GM18502 (cell line): ENCODE measurements around the gene EFS.

ENCODE experiments used
- ATAC-seq: cut with Tn5 transposase; IDR thresholded peaks from one replicate; pipeline ENCODE4 v1.9.1; 2021; ENCODE audit warnings: mild to moderate bottlenecking; ENCODE audit not compliant: unreplicated experiment, poor library complexity

Gene EFS

GRCh38 chr14:23380197-23380914 lies 15.4 kb upstream of the EFS start:
- ATAC-seq: no peak

GRCh38 chr14:23379366-23380196 lies 14.6 kb upstream of the EFS start:
- ATAC-seq: no peak

- ATAC-seq: no peak
Measured at GRCh38 chr14:23378612-23379220, 13.7 kb upstream of the EFS start.

GRCh38 chr14:23377573-23378563 lies 12.9 kb upstream of the EFS start:
- ATAC-seq: no peak

GRCh38 chr14:23377198-23377550 lies 12.2 kb upstream of the EFS start:
- ATAC-seq: no peak

GRCh38 chr14:23376482-23377197 lies 11.7 kb upstream of the EFS start, which contains the start of gene CMTM5:
CMTM5 (plus strand) TSS chr14:23377046; CDS start chr14:23377252, 206 bp downstream.
- no peak for ATAC-seq

GRCh38 chr14:23375527-23376251 lies 10.7 kb upstream of the EFS start:
- ATAC-seq: no peak

GRCh38 chr14:23373041-23373440 lies 8.1 kb upstream of the EFS start:
- no peak for ATAC-seq

GRCh38 chr14:23372509-23372908 lies 7.5 kb upstream of the EFS start, which contains the start of gene IL25:
IL25 (plus strand) TSS chr14:23372809.
- no peak for ATAC-seq

- ATAC-seq: no peak
Measured at GRCh38 chr14:23371865-23372264, 6.9 kb upstream of the EFS start.

- no peak for ATAC-seq
Measured at GRCh38 chr14:23370221-23370620, 5.2 kb upstream of the EFS start.

- no peak for ATAC-seq
Measured at GRCh38 chr14:23366426-23366921, 1.5 kb upstream of the EFS start.

- ATAC-seq: no peak
Measured at GRCh38 chr14:23365732-23366425, 907 bp upstream of the EFS start.

- ATAC-seq: no peak
Measured at GRCh38 chr14:23364164-23365035, 572 bp downstream of the EFS start.

GRCh38 chr14:23362200-23362599 lies 2.8 kb downstream of the EFS start:
- ATAC-seq: no peak

- no peak for ATAC-seq
Measured at GRCh38 chr14:23361763-23362162, 3.2 kb downstream of the EFS start.

- no peak for ATAC-seq
Measured at GRCh38 chr14:23361320-23361719, 3.7 kb downstream of the EFS start.
